T-cell (primary cell): ENCODE measurements around the gene PINLYP. TPM values are rescaled to one million over a fixed set of nuclear protein-coding genes. Genes with fewer than 3 reads are reported as not detected.
"Not testable (repeated sequence)": the region's sequence is repeated elsewhere in the genome, so short reads cannot be mapped to it uniquely, and the experiment has no call there.

ENCODE experiments used
- ATAC-seq, 4 experiments: fragments of 200-7000 bp in 3 of 4; fragments of 150-1000 bp in 1 of 4; cut with Tn5 transposase; replicated peaks in 1 of 4; 1 replicate in 3 of 4; 2 replicates in 1 of 4; pipeline ENCODE4 v1.10.0; 2021; ENCODE audit warnings: moderate library complexity in 3 of 4, mild to moderate bottlenecking in 2 of 4, moderate number of reproducible peaks in 1 of 4
- CTCF ChIA-PET, 2 donors: fragments of 300-600 bp; sonication (Branson Sonifier 250); formaldehyde crosslinking; loops; one replicate each; lab custom pipeline; 2022; ENCODE audit warnings: antibody characterized with exemption in 2 of 2; lab: Charles Lee
- POLR2A ChIA-PET, 2 donors: fragments of 300-600 bp; sonication (Branson Sonifier 250); formaldehyde crosslinking; loops; one replicate each; lab custom pipeline; 2022; ENCODE audit warnings: antibody characterized with exemption in 2 of 2; lab: Charles Lee
- DNase-seq, 35 experiments: peaks; one replicate each; pipeline versions ENCODE4 v3.0.0 to v3.0.0-alpha.2; 2013 to 2023
- H3K27ac ChIP-seq: one replicate; pipeline ENCODE4 v1.5.1; 2013; ENCODE audit warnings: low read length
- H3K27me3 ChIP-seq, 2 experiments: replicated peaks in 1 of 2; 1 replicate in 1 of 2; 2 replicates in 1 of 2; pipeline versions ENCODE4 v1.6.1 to v1.7.0; 2013; ENCODE audit warnings: low read length in 1 of 2, mixed read lengths in 1 of 2; ENCODE audit not compliant: control insufficient read depth in 2 of 2, insufficient read depth in 2 of 2; ENCODE audit errors: extremely low read depth in 1 of 2
- H3K36me3 ChIP-seq, 2 donors: 1 replicate in 1 of 2; 2 replicates in 1 of 2; pipeline versions ENCODE4 v1.6.1 to v1.7.0; 2013; ENCODE audit warnings: low read length in 1 of 2; ENCODE audit not compliant: control insufficient read depth in 2 of 2, insufficient read depth in 1 of 2; ENCODE audit errors: extremely low read depth in 1 of 2
- H3K4me1 ChIP-seq, 2 experiments: 1 replicate in 1 of 2; 2 replicates in 1 of 2; pipeline versions ENCODE4 v1.6.1 to v1.7.0; 2013; ENCODE audit warnings: low read length in 2 of 2, mixed read lengths in 1 of 2; ENCODE audit not compliant: insufficient read depth in 2 of 2, control insufficient read depth in 1 of 2; ENCODE audit errors: extremely low read depth in 1 of 2
- H3K4me3 ChIP-seq, 2 donors: 1 replicate in 1 of 2; 2 replicates in 1 of 2; pipeline versions ENCODE4 v1.5.1 to v1.7.0; 2013; ENCODE audit warnings: mild to moderate bottlenecking in 2 of 2, low read length in 1 of 2, moderate library complexity in 1 of 2; ENCODE audit not compliant: control insufficient read depth in 1 of 2; ENCODE audit errors: extremely low read depth in 1 of 2
- H3K9me3 ChIP-seq: 2 replicates; pipeline ENCODE4 v1.7.0; 2013
- H3K27ac Mint-ChIP-seq, 2 donors: one replicate each; pipeline ENCODE4 v1.8.0; 2020 to 2021; ENCODE audit warnings: mild to moderate bottlenecking in 2 of 2, mixed read lengths in 2 of 2
- H3K27me3 Mint-ChIP-seq, 2 donors: one replicate each; pipeline ENCODE4 v1.8.0; 2021 to 2022; ENCODE audit warnings: mixed read lengths in 2 of 2
- H3K36me3 Mint-ChIP-seq: one replicate; pipeline ENCODE4 v1.8.0; 2021; ENCODE audit warnings: mixed read lengths
- H3K4me1 Mint-ChIP-seq, 3 donors: one replicate each; pipeline ENCODE4 v1.8.0; 2020 to 2022; ENCODE audit warnings: mixed read lengths in 3 of 3, mild to moderate bottlenecking in 1 of 3
- H3K4me3 Mint-ChIP-seq, 3 donors: one replicate each; pipeline ENCODE4 v1.8.0; 2020 to 2022; ENCODE audit warnings: mild to moderate bottlenecking in 3 of 3, mixed read lengths in 3 of 3, moderate library complexity in 3 of 3
- H3K9me3 Mint-ChIP-seq, 3 donors: one replicate each; pipeline ENCODE4 v1.8.0; 2020 to 2022; ENCODE audit warnings: mixed read lengths in 3 of 3
- WGBS: methylation state at CpG from one replicate; pipeline ENCODE4 v1.1.5; 2013; ENCODE audit warnings: missing lambda C conversion rate; ENCODE audit not compliant: insufficient coverage; 5-methylcytosine and 5-hydroxymethylcytosine counted together
- total RNA-seq, 35 experiments: library from RNA in 6 of 35; stranded (reverse) in 6 of 35; fragments of 120-200 nt in 1 of 35; gene quantifications; one replicate each; pipeline versions ENCODE4 v1.2.1 to v1.2.4 and lab custom pipeline; 2013 to 2026

PINLYP gene
- total RNA-seq, 5 donors from 2014 or later (not counting 1 experiment from before 2014, with no cell fraction given): 0.28 to 2.5 (median 1.5) TPM

DNA sequence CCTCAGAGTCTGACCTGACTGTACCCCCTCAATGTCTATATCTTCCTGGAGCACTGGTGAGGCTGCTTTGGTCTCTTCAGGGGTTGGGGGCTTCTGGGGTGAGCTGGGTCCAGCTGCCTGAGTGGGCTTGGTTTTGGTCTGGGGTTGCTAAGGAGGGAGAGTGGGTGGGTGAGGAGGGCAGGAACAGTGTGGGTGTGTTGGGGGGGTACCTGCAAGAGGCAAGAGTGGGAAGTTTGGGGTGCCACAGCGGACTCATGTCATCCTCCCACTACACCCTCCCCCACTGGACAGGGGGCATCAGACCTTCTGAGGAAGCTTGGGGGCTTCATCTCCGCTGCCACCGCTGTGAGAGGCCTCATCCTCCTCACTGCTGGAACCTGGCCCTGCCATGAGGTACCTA is 29.0 kb upstream of the PINLYP start:
- ATAC-seq (no peak), DNase-seq (no peak)
- H3K36me3 ChIP-seq: peaks cover 29 to 66% of the 10 kb centered on the region in 2 donors
- Mint-ChIP-seq H3K9me3 (no peaks in the 10 kb centered on the region), H3K27ac (no peak overlapping the region), H3K4me1 (no peaks in the 10 kb centered on the region), H3K4me3 (no peak overlapping the region), H3K36me3 (peaks cover 47% of the 10 kb centered on the region), H3K27me3 (no peaks in the 10 kb centered on the region)
- no peaks in the 10 kb centered on the region for H3K4me1 ChIP-seq
- POLR2A ChIA-PET: no interaction called here
- no peak overlapping the region for H3K4me3 ChIP-seq
- CTCF ChIA-PET: interaction anchor here in 1 of 2 donors (0.5 kb wide), 1 partner anchor 11 kb away, joined by 3 read pairs; no protein-coding TSS in a partner anchor
- H3K9me3 ChIP-seq: no peaks in the 10 kb centered on the region
- H3K27me3 ChIP-seq: no peaks in the 10 kb centered on the region
- no peak overlapping the region for H3K27ac ChIP-seq
- 100% methylated on average over 2 of the region's 3 CpGs for WGBS

DNA sequence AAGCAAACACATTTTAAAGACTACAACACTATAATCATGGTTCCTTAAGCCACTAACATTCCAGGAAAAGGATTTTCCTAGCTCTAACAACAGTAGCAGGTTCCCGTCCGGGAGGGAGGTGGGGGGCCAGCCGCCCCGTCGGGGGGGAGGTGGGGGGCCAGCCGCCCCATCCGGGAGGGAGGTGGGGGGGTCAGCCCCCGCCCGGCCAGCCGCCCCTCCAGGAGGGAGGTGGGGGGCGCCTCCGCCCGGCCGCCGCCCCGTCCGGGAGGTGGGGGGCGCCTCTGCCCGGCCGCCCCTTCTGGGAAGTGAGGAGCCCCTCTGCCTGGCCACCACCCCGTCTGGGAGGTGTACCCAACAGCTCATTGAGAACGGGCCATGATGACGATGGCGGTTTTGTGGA is 27.7 kb upstream of the PINLYP start:
- H3K9me3 ChIP-seq, H3K27ac Mint-ChIP-seq, H3K9me3 Mint-ChIP-seq, CTCF ChIA-PET, H3K4me1 Mint-ChIP-seq, H3K4me3 Mint-ChIP-seq, H3K27me3 Mint-ChIP-seq, DNase-seq, H3K4me1 ChIP-seq, POLR2A ChIA-PET, H3K27ac ChIP-seq, H3K4me3 ChIP-seq, H3K27me3 ChIP-seq, ATAC-seq: not testable (repeated sequence)
- no CpG with 5 or more reads among the region's 24 CpGs for WGBS
- H3K36me3 ChIP-seq: peaks cover 27 to 66% of the 10 kb centered on the region in 2 donors
- peaks cover 45% of the 10 kb centered on the region for H3K36me3 Mint-ChIP-seq

DNA sequence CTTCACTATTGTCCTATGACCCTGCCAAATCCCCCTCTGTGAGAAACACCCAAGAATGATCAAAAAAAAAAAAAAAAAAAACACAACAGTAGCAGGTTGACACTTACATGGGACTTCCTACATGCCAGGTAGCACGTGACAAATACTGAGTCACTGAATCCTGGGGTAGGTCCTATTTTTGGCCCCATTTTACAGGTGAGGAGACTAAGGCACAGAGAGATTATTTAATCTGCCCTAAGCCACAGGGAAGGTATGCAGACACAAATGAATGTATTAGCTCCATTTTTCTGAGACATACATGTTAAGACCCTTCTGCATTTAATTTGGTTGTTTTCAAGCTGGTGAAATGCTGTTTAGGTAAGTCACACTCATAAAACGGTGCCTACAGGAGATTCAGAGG is 26.9 kb upstream of the PINLYP start:
- H3K9me3 Mint-ChIP-seq: no peaks in the 10 kb centered on the region
- no peak for ATAC-seq
- H3K9me3 ChIP-seq: no peaks in the 10 kb centered on the region
- no peak overlapping the region for H3K27ac Mint-ChIP-seq
- DNase-seq: no peak
- no peaks in the 10 kb centered on the region for H3K27me3 Mint-ChIP-seq
- CTCF ChIA-PET: no interaction called here
- H3K4me1 ChIP-seq: no peaks in the 10 kb centered on the region
- H3K27me3 ChIP-seq: no peaks in the 10 kb centered on the region
- H3K36me3 Mint-ChIP-seq: peaks cover 43% of the 10 kb centered on the region
- POLR2A ChIA-PET: no interaction called here
- no peak overlapping the region for H3K4me3 Mint-ChIP-seq
- WGBS: 80% methylated on average over 1 of the region's 2 CpGs
- H3K27ac ChIP-seq: no peak overlapping the region
- H3K4me3 ChIP-seq: no peak overlapping the region
- no peaks in the 10 kb centered on the region for H3K4me1 Mint-ChIP-seq
- peaks cover 26 to 66% of the 10 kb centered on the region in 2 donors for H3K36me3 ChIP-seq

DNA sequence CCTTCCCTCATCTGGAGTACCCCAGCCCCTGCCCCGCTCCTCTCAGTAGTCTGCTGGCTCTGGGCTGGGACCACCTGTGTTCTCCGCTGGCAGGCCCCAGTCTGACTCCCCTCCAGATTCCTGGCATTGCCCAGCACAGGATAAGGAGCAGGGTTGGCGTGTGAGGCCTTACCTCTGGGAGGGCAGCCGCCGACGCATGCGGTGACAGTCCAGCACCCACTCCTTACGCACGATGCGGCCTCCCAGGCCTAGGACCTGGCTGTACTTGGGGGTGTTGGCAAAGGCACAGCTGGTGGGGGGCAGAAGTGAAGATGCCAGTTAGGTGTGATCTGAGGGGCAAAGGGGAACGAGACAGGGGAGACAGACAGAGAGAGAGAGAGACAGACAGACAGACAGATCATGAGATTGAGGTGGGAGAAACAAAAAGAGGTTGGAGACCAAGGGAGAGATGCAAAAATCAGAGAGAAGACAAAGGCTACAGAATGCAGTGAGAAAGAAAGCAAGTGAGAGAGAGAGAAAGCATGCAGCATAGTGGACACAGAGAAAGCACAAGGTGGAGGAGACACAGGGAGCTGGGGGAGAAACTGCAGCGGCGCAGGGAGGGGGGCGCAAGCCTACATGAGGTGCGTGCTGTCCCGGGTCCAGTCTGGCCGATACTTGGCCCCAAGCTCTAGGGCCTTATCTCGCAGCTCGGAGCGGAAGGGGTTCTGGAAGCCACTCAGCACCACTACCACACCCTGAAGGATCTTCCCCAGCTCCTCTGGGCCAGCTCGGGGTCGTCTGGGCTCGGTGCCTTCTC is 24.0 kb upstream of the PINLYP start:
- H3K4me1 ChIP-seq: peaks cover 0 to 10% of the 10 kb centered on the region in 2 experiments
- peaks cover 20 to 69% of the 10 kb centered on the region in 2 donors for H3K36me3 ChIP-seq
- peaks cover 11 to 17% (median 12%) of the 10 kb centered on the region in 3 donors for H3K4me1 Mint-ChIP-seq
- H3K4me3 ChIP-seq: no peak overlapping the region
- H3K27me3 Mint-ChIP-seq: no peaks in the 10 kb centered on the region
- no peaks in the 10 kb centered on the region for H3K9me3 ChIP-seq
- H3K27ac Mint-ChIP-seq: peak overlapping the region; percentile 22 to 70
- no peak overlapping the region for H3K27ac ChIP-seq
- ATAC-seq: no peak
- H3K27me3 ChIP-seq: no peaks in the 10 kb centered on the region
- 93% methylated on average over 15 of the region's 23 CpGs for WGBS
- peaks cover 47% of the 10 kb centered on the region for H3K36me3 Mint-ChIP-seq
- H3K9me3 Mint-ChIP-seq: no peaks in the 10 kb centered on the region
- ChIA-PET POLR2A (interaction anchor here in 1 of 2 donors (0.6 kb wide), 1 partner anchor 34 kb away, joined by 3 read pairs; no protein-coding TSS in a partner anchor), CTCF (interaction anchor here in 1 of 2 donors (0.6 kb wide), 1 partner anchor 14 kb away, joined by 3 read pairs; no protein-coding TSS in a partner anchor)
- DNase-seq: no peak
- H3K4me3 Mint-ChIP-seq: no peak overlapping the region

DNA sequence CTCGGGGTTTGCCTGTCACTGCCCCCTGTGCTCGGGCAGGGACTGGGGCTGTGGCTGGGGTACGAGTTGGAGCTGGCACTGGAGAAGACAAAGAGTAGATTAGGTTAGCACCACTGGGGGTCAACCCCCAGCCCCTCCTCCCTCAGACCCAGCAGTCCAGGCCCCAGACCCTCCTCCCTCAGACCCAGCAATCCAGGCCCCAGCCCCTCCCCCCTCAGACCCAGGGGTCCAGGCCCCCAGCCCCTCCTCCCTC is 23.5 kb upstream of the PINLYP start:
- POLR2A ChIA-PET: no interaction called here
- DNase-seq: no peak
- Histone ChIP-seq H3K4me3 (no peak overlapping the region), H3K36me3 (peaks cover 20 to 68% of the 10 kb centered on the region in 2 donors), H3K9me3 (no peaks in the 10 kb centered on the region), H3K27ac (no peak overlapping the region), H3K4me1 (peaks cover 0 to 10% of the 10 kb centered on the region in 2 experiments), H3K27me3 (no peaks in the 10 kb centered on the region)
- Mint-ChIP-seq H3K4me3 (no peak overlapping the region), H3K27me3 (no peaks in the 10 kb centered on the region), H3K36me3 (peaks cover 47% of the 10 kb centered on the region), H3K27ac (no peak overlapping the region), H3K9me3 (no peaks in the 10 kb centered on the region), H3K4me1 (peaks cover 11 to 17% (median 12%) of the 10 kb centered on the region in 3 donors)
- CTCF ChIA-PET: interaction anchor here in 1 of 2 donors (0.6 kb wide), 1 partner anchor 13 kb away, joined by 3 read pairs; no protein-coding TSS in a partner anchor
- no CpG with 5 or more reads among the region's 3 CpGs for WGBS
- ATAC-seq: no peak

DNA sequence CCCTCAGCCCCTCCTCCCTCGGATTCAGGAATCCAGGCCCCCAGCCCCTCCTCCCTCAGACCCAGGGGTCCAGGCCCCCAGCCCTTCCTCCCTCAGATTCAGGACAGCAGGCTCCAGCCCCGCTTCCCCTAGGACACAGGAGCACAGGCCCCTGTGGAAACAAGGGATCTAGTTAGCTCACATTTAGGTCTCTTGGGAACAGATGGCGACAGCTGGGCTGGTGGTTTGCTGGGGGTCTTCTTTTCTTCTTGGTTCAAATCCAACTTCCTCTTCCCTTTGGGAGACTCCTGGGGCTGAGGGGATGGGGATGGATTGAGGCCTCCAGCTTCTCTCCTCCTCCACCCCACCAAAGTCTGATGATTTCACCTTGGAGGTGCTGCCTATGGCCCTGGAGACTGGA is 23.0 kb upstream of the PINLYP start:
- 100% methylated on average over 1 of the region's 3 CpGs for WGBS
- Histone ChIP-seq H3K4me1 (peaks cover 0 to 10% of the 10 kb centered on the region in 2 experiments), H3K9me3 (no peaks in the 10 kb centered on the region), H3K27ac (no peak overlapping the region), H3K4me3 (no peak overlapping the region), H3K36me3 (peaks cover 20 to 66% of the 10 kb centered on the region in 2 donors), H3K27me3 (no peaks in the 10 kb centered on the region)
- Mint-ChIP-seq H3K4me1 (peaks cover 11 to 19% (median 12%) of the 10 kb centered on the region in 3 donors), H3K27ac (no peak overlapping the region), H3K4me3 (no peak overlapping the region), H3K9me3 (no peaks in the 10 kb centered on the region), H3K36me3 (peaks cover 47% of the 10 kb centered on the region), H3K27me3 (no peaks in the 10 kb centered on the region)
- DNase-seq (no peak), ATAC-seq (no peak)
- POLR2A ChIA-PET: no interaction called here
- CTCF ChIA-PET: interaction anchor here (0.6 to 5.2 kb wide), 2 partner anchors 13 to 42 kb away, joined by 3 to 84 read pairs; partner anchors contain the start of gene IRGQ (in 1 of the 2)
